Urothelium cell line (cell line): ENCODE data around the gene NKTR.
A peak's percentile ranks its signal among the peaks of the same experiment; 100 is the strongest.
"Not testable (repeated sequence)": the region's sequence is repeated elsewhere in the genome, so short reads cannot be mapped to it uniquely, and the experiment has no call there.

Source experiments
- DNase-seq: peaks from one replicate; pipeline ENCODE4 v3.0.0; 2011; ENCODE audit warnings: low spot score, mixed read lengths
- FAIRE-seq: peaks from 2 replicates; lab custom pipeline; 2011; peaks lifted over from hg19 to GRCh38; lab: Jason Lieb, UNC

Gene NKTR

DNA sequence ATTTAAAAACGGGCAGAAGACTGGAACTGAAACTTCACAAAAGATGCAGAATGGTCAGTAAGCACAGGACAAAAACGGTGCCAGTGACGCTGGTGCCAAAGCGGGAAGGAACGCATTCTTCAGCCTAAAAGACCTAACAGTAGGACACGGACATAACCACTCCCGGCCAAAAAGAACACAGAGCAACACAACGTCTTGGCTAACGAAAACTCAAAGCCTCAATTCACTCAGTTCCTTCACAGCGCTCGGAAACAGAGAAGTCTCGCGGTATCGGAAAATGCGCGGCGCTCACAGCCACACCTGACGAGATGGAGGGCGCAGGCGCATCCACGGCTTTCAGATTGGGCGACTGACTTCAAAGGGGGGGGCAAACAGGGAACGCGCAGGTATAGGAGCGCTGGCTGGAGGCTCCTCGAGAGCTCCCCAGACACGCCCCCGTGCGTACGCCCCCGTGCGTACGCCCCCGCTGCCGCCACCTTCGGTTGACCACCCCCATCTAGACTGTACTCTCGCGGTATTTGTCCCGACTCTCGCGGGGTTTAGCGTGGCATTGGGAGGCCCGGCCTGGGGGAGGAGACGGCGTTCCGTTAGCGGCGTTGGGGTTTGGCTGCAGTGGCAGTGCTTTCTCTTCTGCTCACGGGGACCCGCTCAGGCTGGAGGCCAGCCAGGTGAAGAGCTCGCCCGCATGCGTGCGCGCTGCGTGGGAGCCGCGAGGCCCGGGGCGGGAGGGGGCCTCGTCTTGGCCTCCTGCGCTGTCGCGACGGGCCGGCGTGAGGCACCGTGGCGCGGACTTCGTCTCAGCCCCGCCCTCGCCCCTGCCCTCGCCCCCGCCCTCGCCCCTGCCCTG, at the start of gene NKTR:
TSS of gene NKTR (plus strand) at position 576 of the 847 bp plus-strand sequence. CDS start 321 bp downstream, outside the sequence.
- peak; percentile 75 for FAIRE-seq
- peak; percentile 97 for DNase-seq

DNA sequence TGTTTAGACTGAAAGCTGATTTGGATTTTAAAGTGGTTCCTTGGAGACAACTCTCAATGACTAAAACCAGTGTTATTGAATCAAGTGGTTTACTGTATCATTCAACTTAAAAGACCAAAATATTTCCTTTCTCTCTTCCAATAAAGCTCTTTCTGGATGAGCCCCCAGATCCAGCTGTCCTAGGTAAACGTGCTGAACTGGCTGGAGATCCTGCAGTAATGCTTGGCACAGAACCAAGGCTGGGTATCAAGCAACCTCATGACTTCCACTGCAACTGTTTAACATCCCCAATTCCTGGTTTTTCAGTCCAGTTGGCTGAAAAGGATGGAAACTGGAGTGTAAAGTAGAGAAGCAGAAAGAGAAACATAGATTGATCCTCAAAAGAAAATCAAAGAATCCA, 47.7 kb upstream of the NKTR start:
- FAIRE-seq (no peak), DNase-seq (no peak)

DNA sequence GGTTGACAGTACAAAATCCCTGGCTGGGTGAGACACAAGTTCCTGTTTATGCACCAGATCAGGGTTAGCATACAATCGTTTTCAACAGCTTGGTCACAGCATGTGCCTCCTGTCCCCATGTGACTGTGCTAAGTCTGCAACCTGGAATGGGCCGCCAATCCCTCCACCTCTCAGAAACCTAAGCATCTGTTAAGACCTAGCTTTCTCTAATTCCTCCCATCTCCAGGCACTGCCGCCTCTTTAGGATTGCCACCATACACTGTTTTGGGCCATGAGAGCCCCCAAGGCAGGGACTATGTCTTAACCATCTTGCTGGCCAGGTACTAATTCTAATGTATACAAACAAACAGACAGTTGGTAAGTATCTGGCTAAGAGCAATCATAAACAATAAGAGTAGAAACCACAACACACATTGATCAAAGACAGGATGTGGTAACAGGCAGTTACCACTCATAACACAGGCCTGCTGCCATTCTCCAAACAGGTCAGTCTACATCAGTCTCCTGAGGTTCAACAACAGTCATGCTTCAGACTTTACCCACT, 44.3 kb upstream of the NKTR start:
- no peak for DNase-seq
- FAIRE-seq: peak; percentile 23

DNA sequence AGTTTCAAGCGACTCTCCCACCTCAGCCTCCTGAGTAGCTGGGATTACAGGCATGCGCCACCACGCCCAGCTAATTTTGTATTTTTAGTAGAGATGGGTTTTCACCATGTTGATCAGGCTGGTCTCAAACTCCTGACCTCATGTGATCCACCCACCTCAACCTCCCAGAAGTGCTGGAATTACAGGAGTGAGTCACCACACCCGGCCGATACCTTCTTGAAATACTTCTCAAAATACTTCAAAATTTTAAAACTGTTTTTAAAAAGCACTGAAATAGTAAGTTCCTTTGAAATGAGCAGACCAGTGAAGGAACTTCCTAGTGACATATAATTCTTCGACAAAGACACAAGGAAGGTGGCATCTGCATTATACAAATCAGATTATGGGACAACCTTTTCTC, 43.7 kb upstream of the NKTR start:
- DNase-seq: not testable (repeated sequence)

DNA sequence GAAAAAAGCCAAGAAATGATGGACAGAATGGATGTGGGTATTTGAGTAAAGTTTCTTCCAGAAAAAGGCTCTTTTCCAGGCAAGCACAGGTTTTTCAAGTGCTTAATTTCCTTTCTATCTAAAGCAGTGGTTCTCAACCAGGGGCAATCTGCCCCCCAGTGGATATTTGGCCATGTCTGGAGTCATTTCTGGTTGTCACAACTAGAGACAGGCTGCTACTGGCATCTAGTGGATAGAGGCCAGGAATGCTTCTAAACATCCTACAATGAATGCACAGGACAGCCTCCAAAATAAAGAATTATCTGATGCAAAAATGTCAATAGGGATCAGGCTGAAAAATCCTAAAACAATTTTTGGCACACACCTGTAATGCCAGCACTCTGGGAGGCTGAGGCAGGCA, 42.6 kb upstream of the NKTR start:
- FAIRE-seq (no peak), DNase-seq (no peak)

More for the DNA sequence above, 43.7 kb upstream of the NKTR start:
- not testable (repeated sequence) for FAIRE-seq

DNA sequence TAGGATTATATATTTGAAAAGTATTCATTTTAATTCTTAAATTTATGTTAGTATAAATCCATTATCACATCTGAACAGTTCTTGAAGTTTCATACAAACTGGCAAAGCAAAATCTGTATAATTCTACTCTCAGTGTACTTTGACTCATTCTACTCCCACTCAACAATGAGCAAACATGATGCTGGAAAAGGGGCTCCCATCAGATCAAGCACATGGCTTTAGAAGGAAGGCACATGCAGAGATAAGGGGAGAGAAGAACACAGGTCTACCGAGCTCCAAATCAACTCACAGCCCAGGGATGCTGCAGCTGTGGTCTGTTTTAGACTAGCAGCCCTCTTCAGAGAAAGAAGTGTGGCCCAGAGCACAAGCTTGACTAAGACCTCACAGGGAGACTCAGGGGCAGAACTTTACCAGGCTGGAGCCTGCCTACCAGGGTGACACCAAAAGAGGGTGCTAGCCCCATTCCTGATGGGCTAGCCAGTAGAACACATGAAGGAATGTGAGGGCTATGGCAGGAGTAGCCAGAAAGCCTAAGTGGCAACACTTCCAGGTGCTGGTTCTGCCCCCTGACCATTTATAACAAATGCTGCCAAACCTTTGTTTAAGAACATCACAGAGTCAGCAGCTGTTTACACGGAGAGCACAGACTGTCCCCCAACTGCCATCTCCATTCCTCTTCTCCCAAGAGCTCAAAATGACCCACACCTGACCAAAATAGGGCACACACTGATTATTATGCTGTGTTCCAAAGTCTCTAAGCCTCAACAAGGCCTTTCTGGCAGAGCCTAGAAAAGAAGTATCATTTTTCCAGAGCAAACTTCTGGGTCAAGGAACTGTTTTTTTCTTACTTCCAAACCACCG, 38.2 kb upstream of the NKTR start:
- no peak for DNase-seq
- no peak for FAIRE-seq

DNA sequence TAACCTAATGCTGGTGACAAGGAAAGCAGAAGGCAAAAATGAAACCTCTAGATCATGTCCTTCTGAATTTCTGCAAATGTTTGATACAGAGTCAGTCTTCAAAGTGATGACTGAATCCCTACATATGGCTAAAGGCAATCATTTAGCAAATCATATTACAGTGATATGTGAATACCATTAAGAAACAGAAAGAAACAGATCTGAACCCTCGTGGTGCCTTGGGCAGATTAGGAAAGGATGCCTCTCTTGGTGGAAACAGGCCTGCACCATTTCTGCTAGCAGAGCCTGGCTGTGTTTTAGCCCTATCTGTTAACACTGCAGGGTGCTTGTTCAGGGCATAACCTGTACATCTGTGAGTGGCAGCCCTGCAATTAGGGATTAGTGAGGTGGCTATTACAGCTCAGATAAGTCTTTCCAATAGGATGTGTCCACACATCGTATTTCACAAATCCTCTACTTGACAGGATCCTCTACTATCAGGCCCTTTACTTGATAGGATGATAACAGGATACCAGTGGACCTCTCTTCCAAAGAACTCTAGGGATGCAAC, 30.8 kb upstream of the NKTR start:
- FAIRE-seq (no peak), DNase-seq (no peak)

DNA sequence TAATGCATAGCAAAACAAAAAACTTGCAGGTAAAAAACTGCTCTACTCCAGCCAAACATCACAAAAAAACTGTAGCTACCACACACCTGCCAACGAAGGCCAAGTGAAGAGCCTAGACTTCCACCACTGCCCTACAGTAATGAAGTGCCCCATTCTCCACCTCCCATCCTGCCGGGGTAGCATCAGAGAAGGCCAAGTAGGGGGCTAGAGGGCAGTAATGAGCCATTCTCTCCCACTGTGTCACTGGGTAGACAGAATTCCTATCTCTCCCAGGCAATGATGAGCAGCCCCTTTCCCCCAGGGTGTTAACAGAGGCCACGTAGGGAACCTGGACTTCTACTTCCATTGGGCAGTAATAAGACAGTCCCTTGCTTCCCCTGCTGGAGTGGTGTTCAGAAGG, 28.2 kb upstream of the NKTR start:
- DNase-seq (peak; percentile 60), FAIRE-seq (no peak)

DNA sequence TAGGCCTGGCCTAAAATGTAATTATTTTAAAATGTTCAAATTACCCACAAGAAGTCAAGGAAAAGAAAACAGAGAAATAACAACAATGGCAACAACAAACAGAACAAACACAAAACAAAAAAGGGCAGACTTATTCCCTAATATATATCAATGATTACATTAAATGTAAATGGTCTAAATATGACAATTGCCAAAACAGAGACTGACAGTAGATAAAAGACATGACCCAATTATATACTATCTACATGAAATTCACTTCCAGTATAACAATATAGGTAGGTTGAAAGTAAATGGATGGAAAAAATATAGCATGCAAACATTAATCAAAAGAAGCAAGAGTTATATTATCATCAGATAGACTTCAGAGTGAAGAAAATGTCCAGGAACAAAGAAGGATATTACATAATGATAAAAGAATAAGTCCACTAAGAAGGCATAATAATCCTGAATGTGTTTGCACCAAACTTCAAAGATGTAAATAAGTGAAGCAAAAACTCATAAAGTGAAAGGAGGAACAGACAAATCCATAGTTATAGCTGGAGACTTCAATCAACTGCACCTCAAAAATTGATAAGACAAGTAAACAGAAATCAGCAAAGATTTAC, 25.2 kb upstream of the NKTR start:
- FAIRE-seq: no peak
- DNase-seq: no peak

DNA sequence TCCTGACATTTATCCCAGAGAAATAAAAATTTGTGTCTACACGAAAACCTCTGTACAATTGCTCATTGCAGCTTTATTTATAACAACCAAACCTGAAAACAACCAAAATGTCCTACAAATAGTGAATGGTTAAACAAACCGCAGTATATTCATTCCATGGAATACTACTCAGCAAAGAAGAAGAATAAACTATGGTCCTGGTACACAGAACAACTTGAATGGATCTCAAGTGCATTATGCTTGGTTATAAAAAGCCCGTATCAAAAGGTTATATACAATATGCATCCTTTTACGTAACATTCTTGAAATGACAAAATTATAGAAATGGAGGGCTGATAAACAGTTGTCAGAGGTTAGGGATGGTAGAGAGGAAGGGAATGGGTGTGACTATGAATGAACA, 22.4 kb upstream of the NKTR start:
- DNase-seq: no peak
- no peak for FAIRE-seq

DNA sequence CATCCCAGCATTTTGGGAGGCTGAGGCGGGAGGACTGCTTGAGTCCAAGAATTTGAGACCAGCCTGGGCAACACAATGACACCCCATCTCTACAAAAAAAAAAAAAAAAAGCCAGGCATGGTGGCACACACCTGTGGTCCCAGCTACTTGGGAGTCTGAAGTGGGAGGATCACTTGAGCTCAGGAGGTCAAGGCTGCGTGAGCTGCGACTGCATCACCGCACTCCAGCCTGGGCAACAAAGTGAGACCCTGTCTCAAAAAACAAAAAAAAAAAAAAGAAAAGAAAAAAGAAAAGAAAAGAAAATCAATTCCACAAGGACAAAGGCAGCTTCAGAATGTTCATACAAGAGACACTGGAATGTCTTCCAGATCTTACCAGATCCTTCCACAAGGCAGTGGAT, 21.1 kb upstream of the NKTR start:
- FAIRE-seq, DNase-seq: not testable (repeated sequence)

DNA sequence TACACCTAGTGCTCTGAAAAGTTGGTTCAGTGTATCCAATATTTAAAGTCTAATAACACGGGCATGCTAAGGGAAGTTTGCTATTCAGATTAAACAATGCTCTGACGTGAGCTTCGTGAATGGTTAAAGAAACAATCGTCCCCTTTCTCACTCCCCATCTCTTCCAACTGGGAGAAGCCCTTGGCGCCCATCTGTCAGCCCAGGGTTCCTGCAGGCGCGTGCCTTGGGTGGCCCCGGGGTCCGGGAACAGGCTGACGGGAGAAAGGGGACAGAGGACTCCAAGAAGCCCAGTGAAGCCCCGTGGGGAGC, 19.1 kb upstream of the NKTR start:
- no peak for FAIRE-seq
- no peak for DNase-seq

DNA sequence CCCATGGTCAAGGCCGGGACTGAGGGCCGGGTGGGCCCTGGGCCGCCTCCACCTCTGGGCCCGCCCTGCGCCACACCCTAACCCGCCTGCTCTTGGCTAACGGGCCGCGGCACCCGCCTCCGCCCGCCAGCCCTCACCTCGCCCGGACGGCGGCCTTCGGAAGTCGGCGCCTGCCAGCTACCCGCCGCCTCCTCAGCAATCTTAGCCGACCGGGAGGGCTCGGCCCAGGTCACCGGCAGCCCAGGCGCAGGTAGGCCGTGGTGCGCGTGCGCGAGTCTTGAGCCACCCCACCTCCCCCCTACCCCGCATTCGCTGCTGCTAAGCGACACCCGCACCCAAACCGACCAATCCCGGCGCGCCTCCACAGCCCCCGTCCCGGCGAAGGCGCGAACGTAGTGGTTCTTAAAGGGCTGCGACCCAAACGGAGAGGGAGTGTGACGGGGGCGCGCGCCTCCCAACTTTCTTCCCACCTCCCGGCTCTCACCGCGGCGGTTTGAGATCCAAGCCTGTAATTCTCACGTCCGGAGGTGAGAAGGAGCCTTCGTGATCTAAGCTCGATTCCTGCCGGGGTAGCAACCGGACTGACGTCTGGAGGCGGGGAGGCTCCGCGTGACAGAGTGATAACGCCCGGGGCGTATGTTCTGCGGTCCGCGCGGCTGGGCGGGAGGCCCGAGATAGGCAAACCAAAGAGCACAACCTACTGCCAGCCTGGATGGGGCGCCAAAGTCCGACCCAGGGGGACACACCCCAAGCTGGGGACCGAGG, 18.6 kb upstream of the NKTR start, which contains the start of gene SEC22C:
TSS of gene SEC22C (minus strand) at position 259 of the 765 bp plus-strand sequence. CDS start 12,921 bp downstream, outside the sequence.
- FAIRE-seq: peak; percentile 81
- DNase-seq: peak; percentile 99

DNA sequence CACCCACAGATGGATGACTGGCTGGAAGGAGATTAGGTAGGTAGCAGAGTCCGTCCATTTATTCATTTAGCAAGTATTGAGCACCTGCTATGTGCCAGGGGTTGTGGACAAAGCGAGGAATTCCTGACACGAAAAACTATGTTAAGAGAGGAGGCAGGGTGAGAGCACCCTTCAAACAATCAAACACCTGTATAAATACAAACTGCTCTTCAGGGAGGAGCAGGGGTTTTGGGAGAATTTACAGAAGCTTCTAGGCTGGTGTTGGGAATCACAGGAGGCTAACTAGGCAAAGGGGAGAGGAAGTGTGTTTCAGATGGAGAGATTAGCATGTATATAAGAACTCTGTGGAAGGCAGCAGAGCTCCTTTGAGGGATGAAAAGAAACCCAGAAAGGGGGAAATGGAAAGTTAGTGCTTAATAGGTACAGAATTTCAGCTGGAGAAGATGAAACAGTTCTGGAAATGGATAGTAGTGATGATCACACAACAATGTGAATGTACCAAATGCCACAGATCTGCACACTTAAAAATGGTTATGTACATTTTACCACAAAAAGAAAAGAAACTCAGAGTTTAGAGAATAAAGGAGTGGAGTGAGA, 17.9 kb upstream of the NKTR start:
- no peak for FAIRE-seq
- no peak for DNase-seq

DNA sequence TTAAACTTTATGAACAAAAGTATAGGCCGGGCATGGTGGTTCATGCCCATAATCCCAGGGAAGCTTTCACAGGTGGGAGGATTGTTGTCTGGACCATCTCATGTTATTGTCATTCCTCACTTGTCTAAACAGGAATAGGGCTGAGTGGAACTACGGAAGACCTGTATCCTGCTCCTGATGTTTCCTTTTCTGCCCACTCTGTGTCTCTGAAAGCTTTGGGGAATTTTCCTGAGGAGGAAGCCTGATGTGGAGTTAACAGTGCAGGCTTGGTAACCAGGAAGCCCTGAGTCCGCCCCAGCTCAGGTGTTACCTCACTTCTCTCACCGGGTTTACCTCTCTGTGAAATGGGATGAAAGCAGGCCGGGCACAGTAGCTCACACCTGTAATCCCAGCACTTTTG, 11.9 kb upstream of the NKTR start:
- FAIRE-seq: no peak
- DNase-seq: no peak

DNA sequence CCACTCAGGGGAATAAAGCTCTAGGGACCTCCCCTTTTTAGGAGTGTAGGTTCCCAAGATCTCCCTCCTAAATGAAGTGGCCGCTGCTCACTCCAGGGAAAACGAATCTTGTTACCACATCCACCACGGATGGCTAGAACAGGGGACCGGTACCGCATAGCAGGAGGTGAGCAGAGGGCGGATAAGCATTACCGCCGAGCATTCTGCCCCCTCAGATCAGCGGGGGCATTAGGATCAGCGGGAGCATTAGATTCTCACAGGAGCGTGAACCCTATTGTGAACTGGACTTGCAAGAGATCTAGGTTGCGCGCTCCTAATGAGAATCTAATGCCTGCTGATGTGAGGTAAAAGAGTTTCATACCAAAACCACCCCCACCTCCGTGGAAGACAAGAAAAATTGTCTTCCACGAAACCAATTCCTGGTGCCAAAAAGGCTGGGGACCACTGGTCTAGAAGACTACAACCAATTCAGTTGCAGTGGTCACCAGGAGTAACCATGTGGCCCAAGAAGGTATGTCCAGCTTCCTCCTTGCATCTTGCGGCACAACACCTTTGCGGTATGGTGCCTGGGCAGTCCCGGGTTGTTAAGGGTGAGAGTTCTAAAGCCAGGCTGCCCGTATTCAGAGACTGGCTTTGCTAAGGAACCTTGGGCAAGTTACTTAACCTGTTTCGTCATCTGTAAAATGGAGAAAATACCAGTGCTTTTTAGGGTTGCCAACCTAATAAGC, 10.9 kb upstream of the NKTR start:
- no peak for FAIRE-seq
- no peak for DNase-seq

DNA sequence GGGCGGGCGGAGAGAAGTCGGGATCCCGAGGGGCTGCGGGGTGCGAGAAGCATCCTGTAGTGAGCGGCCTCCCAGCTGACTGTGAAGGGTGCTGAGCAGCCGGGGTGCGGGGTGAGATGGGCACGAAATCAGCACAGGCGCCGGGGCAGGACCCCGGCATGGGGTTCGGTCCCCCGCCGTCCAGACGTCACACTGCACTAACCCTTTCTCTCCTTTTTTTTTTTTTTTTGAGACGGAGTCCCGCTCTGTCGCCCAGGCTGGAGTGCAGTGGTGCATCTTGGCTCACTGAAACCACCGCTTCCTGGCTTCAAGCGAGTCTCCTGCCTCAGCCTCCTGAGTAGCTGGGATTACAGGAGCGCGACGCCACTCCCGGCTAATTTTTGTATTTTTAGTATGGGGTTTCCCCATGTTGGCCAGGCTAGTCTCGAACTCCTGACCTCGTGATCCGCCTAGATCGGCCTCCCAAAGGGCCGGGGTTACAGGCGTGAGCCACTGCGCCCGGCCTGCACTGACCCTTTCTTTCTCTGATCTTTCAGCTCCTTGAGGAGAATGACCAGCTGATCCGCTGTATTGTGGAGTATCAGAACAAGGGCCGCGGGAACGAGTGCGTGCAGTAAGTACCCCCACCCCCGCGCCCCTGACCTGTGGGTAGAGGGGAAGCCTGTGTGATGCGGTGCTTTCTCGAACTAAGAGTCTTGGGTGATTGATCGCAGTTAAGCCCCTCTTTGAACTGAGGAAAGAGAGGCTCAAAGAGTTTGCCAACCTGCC, 9.3 kb upstream of the NKTR start:
- FAIRE-seq (no peak), DNase-seq (no peak)

DNA sequence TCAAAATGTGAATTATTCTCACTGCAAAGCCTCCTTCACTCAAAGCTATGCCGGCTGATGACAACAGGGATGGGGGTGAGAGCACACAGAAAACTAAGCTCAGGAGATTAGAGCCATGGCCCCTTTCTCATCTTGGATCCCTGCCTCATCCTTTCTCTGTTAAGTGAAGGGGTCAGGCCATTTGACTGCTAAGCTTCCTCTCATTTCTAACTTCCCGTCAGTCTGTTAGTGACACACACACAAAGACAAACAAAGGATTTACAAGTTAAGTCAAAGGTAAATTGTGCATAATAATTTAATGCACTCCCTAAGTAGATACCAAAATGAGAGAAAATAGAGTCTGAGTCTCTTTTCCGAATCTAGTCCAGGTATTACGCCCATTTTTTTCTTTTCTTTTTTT, 8.7 kb upstream of the NKTR start:
- FAIRE-seq (no peak), DNase-seq (no peak)
